ENCODE measurements around the gene ATP5MG.

- TF ChIP-seq CTCF (tag by site-specific recombination; IDR thresholded peaks at IDR 0.05) (no peak), ZNF184 (tag by site-specific recombination; IDR thresholded peaks at IDR 0.05) (no peak), ZNF18 (tag by site-specific recombination; IDR thresholded peaks at IDR 0.05) (no peak), ZNF10 (tag by site-specific recombination; IDR thresholded peaks at IDR 0.05) (no peak), TSHZ1 (tag by site-specific recombination; IDR thresholded peaks at IDR 0.05; ENCODE audit: borderline replicate concordance) (no peak)
These were observed 40.9 kb downstream of the ATP5MG start for GRCh38 chr11:118442301-118442700.
